Lung (tissue), 12 donors: ENCODE results near the gene B3GALNT2. TPM values are rescaled to one million over a fixed set of nuclear protein-coding genes. Genes with fewer than 3 reads are reported as not detected.

Source experiments
- ATAC-seq: fragments of 200-7000 bp; cut with Tn5 transposase; one replicate; pipeline ENCODE4 v1.9.1; 2020; ENCODE audit warnings: moderate number of reproducible peaks; ENCODE audit not compliant: insufficient read depth, low FRiP score
- DNase-seq, 3 donors: peaks; one replicate each; pipeline ENCODE4 v3.0.0-alpha.2; 2013 to 2017
- H3K27ac ChIP-seq, 2 donors: one replicate each; pipeline ENCODE4 v1.5.1; 2013; ENCODE audit warnings: mild to moderate bottlenecking in 2 of 2, moderate library complexity in 2 of 2, control low read depth in 1 of 2, inconsistent platforms in 1 of 2, low read depth in 1 of 2, low read length in 1 of 2
- H3K27me3 ChIP-seq, 3 donors: one replicate each; pipeline ENCODE4 v1.5.1; 2013; ENCODE audit warnings: low read length in 2 of 3; ENCODE audit not compliant: control insufficient read depth in 3 of 3, insufficient read depth in 3 of 3
- H3K36me3 ChIP-seq, 4 donors: one replicate each; pipeline ENCODE4 v1.5.1; 2013; ENCODE audit warnings: low read length in 4 of 4, mild to moderate bottlenecking in 1 of 4, moderate library complexity in 1 of 4; ENCODE audit not compliant: control insufficient read depth in 4 of 4, insufficient read depth in 4 of 4
- H3K4me1 ChIP-seq, 5 donors: one replicate each; pipeline ENCODE4 v1.5.1; 2013; ENCODE audit warnings: low read length in 5 of 5, mild to moderate bottlenecking in 2 of 5, moderate library complexity in 1 of 5; ENCODE audit not compliant: control insufficient read depth in 5 of 5, insufficient read depth in 5 of 5
- H3K4me3 ChIP-seq: one replicate; pipeline ENCODE4 v1.5.1; 2013; ENCODE audit warnings: mild to moderate bottlenecking, control low read depth, moderate library complexity
- H3K9ac ChIP-seq, 2 donors: one replicate each; pipeline ENCODE4 v1.5.1; 2013; ENCODE audit warnings: low read length in 2 of 2, control low read depth in 1 of 2; ENCODE audit not compliant: insufficient read depth in 1 of 2
- H3K9me3 ChIP-seq, 4 donors: one replicate each; pipeline ENCODE4 v1.5.1; 2013; ENCODE audit warnings: low read length in 3 of 4, mild to moderate bottlenecking in 1 of 4, moderate library complexity in 1 of 4; ENCODE audit not compliant: control insufficient read depth in 4 of 4, insufficient read depth in 3 of 4
- CTCF ChIP-seq: IDR thresholded peaks from 2 replicates; pipeline ENCODE4 v1.5.1; 2012; ENCODE audit warnings: mild to moderate bottlenecking; ENCODE audit errors: control extremely low read depth, extremely low read depth
- WGBS, 2 donors: extraction: QIAGEN DNeasy Blood & Tissue Kit; methylation state at CpG; one replicate each; pipeline ENCODE4 v1.1.7; 2013; 5-methylcytosine and 5-hydroxymethylcytosine counted together
- polyA plus RNA-seq, 2 donors: library from polyadenylated mRNA; stranded (reverse); fragments of 200-250 nt; gene quantifications; one replicate each; pipeline ENCODE4 v1.2.1, GENCODE V29; 2013
- total RNA-seq, 2 donors: library from RNA; depleted of rRNA in 1 of 2; stranded (reverse); fragments of >200 nt in 1 of 2; gene quantifications; one replicate each; pipeline ENCODE4 v1.2.1, GENCODE V29; 2014 to 2021
- donor health status: control.
- donor health status: control.
- donor health status: Bipolar disorder and iron deficiency.
- donor health status: healthy.
- donor health status: DM: yes; HTN: yes; CAD: no.

The B3GALNT2 gene
- total and polyA plus RNA-seq, 4 donors, result 2.3 to 30.8 (median 11.3) TPM

GRCh38 chr1:235485558-235485957, 18.7 kb downstream of the B3GALNT2 start:
- 98 to 99% methylated on average over 2 of the region's 2 CpGs for WGBS, 2 donors
- no peak for TF ChIP-seq CTCF
- H3K4me3 ChIP-seq, result no peak overlapping the region
- H3K9me3 ChIP-seq, result no peaks in the 10 kb centered on the region
- no peak for DNase-seq
- no peak for ATAC-seq
- H3K27ac ChIP-seq, result no peak overlapping the region
- H3K9ac ChIP-seq, result no peak overlapping the region
- H3K4me1 ChIP-seq, result no peaks in the 10 kb centered on the region
- peaks cover 6 to 21% (median 14%) of the 10 kb centered on the region in 4 donors for H3K36me3 ChIP-seq
- H3K27me3 ChIP-seq, result no peaks in the 10 kb centered on the region

- ATAC-seq, result no peak
Observed at GRCh38 chr1:235483090-235483489, 21.2 kb downstream of the B3GALNT2 start.

GRCh38 chr1:235473806-235474205, 30.4 kb downstream of the B3GALNT2 start:
- Histone ChIP-seq H3K27me3 (no peaks in the 10 kb centered on the region), H3K4me3 (no peak overlapping the region), H3K9me3 (no peaks in the 10 kb centered on the region), H3K36me3 (peaks cover 0 to 11% (median 8%) of the 10 kb centered on the region in 4 donors), H3K4me1 (no peaks in the 10 kb centered on the region), H3K27ac (no peak overlapping the region), H3K9ac (no peak overlapping the region)
- TF ChIP-seq CTCF, result no peak
- ATAC-seq (no peak), DNase-seq (no peak)
- 93 to 96% methylated on average over 1 of the region's 1 CpG for WGBS, 2 donors

More at GRCh38 chr1:235483090-235483489, 21.2 kb downstream of the B3GALNT2 start:
- H3K36me3 ChIP-seq, result peaks cover 11 to 29% (median 20%) of the 10 kb centered on the region in 4 donors
- TF ChIP-seq CTCF, result no peak
- no peak overlapping the region for H3K9ac ChIP-seq
- no peak for DNase-seq
- H3K27ac ChIP-seq, result no peak overlapping the region
- H3K27me3 ChIP-seq, result no peaks in the 10 kb centered on the region
- H3K4me3 ChIP-seq, result no peak overlapping the region
- H3K4me1 ChIP-seq, result no peaks in the 10 kb centered on the region
- H3K9me3 ChIP-seq, result no peaks in the 10 kb centered on the region
- WGBS, 2 donors, result 98 to 99% methylated on average over 5 of the region's 5 CpGs
